CMK (cell line): ENCODE results near the gene PPP1R26.
"Not testable (repeated sequence)": the region's sequence is repeated elsewhere in the genome, so short reads cannot be mapped to it uniquely, and the experiment has no call there.

Experiments
- DNase-seq: peaks from one replicate; pipeline ENCODE4 v3.0.0-alpha.2; 2010; ENCODE audit warnings: low read depth

PPP1R26 gene

DNA sequence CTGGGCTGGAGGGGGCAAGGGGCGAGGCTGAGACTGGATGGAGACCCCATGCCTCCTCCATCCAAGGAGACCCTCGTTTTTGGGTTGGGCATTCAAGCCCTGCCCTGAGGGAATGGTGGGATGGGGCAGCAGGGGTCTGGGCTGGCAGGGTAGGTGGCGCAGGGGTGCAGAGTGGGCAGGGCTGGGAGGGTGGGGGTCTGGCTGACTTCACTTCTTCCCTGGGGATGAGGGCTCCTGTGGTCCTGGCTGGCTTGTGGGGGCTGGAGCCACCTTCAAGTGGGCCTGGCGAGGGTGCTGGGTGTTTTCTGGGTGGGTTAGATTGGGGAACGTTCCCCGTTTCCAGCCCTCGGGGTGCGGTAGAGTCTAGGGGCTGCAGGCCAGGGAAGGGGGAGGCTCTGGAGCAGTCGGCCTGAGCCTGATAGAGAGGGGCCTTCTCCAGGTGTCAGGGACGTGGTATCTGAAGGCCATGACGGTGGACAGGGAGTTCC lies 42.1 kb downstream of the PPP1R26 start:
- DNase-seq = no peak

DNA sequence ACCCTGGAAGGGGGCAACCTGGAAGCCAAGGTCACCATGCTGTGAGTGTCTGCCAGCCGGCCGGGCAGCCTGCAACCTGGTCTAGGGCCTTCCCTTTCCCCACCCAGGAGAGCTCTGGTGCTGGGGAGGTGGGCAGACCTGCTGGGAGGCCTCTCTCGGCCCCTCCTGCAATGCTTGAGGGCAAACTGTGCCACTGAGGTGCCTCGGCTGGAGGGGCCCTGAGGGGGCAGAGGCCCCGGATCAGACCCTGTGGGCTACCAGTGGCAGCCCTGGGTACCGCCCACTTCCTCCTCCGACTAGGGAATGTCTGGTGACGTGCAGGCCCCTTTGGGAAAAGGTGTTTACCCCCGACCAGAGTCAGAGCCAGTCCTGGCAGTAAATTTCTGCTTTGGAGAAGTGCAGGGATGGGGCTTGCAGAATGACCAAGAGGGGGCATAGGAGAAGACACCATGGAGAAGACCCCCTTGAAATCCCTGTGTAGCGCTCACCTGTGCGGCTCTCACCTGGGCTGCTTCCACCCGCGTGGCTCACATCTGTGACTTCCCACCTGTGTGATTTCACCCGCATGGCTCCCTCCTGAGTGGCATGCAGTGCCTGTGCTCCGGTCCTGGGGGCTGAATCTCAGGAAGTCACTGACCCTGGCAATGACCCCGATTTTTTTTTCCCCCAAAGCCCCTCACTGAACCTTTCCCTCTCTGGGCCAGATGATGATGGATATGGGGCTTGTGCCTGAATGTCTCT lies 42.7 kb downstream of the PPP1R26 start:
- no peak for DNase-seq

DNA sequence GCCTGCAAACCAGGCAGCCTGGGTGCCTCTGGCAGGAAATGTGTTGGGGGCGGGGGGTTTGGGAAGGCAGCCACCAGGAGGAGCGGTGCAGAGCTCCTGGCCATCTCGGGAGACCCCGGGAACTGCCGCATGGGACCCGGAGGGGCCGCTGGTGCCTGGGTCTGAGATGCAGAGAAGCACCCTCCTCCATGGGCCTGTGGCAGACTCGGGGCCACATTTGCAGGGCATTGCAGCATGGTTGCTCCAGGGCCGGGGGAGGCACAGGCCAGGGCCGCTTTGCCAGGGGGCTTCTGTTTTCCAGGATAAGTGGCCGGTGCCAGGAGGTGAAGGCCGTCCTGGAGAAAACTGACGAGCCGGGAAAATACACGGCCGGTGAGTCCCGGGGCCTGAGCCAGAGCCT lies 43.3 kb downstream of the PPP1R26 start:
- DNase-seq = no peak

DNA sequence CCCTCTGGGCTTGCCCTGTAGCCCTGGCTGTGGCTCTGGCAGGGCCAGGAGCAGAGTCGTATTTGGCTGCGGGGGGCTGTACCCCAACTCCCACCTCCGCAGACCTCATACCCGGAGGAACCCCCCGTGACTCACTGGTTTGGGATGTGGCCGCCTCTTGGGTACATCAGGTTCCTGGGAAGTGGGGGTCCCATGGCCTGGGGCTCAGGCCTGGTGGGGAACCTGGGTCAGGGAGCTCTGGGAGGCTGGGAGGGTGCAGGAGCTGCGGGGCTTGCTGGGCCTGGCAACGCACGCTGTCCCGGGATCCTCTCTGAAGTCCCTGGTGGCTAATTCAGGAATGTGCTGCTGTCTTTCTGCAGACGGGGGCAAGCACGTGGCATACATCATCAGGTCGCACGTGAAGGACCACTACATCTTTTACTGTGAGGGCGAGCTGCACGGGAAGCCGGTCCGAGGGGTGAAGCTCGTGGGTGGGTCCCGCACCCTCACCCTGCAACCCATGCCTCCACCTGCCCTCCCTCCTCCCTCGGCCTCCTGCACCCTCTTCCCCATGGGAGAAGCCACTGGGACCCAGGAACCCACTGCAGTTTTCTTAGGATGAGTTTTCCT lies 44.0 kb downstream of the PPP1R26 start:
- DNase-seq = no peak

DNA sequence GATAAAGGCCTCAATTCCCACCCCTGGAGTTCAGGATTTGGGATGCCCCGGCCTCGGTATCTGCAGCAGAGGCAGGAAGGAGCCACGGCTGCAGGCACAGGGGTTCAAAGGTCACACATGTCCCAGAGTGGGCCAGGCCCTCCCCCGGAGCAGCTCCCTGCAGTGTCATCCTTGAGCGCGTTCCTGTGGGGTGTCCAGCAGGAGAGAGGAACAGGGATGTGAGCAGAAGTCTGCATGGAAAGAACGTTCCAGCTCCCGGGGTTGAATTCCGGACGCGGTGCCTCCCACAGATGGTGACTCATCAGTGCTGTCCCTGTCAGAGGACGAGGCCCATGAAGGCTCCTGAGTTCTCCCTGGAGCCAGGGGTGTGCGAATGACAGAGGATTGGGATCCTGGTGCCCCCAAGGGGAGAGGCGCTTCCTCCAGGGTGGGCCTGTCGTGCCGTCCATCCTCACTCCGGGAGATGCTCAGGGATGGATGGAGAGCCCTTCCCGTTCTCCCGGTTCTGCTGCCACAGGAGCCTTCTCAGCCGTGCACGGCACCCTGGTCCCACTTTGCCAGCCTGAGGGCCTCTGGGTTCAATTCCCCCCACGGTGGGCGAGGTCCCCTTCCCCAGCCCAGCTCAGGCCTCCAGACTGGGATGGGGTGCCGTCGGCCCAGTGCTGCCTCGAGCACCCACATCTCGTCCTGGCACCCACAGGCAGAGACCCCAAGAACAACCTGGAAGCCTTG lies 44.7 kb downstream of the PPP1R26 start:
- no peak for DNase-seq

DNA sequence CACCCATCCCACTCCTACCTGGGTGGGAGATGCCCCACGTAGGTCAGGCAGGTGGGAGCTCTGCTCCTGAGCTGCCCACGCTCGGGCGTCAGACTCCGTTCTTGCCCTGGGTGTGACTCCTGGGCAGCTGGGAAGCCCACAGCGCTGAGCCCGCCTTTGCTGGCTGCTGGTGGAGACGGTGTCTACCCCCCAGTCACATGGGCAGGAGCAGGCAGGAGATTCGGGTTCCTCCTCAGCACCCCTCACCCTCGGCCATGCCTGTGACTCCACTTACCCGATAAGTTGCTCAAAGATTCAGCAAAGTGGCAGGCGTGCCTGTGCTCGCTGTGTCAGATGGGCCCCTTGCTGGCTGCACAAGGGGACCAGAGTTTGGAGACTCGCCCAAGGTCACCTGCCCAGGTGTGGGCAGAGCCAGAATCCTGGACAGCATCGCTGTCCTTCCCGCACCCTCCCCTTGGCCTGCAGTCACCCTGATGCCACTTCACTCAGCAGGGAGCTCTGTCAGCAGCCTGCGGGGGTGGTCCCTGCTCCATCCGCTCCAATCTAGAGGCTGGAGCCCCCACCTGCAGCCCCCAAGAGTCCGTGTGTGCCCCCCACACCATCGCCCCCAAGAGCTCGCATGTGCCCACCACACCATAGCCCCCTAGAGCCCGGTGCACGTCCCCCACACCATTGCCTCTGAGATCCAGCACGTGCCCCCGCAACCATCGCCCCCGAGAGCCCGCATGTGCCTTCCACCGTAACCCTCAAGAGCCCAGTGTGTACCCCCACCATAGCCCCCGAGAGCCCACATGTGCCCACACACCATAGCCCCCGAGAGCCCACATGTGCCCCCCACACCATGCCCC lies 45.9 kb downstream of the PPP1R26 start:
- no peak for DNase-seq

DNA sequence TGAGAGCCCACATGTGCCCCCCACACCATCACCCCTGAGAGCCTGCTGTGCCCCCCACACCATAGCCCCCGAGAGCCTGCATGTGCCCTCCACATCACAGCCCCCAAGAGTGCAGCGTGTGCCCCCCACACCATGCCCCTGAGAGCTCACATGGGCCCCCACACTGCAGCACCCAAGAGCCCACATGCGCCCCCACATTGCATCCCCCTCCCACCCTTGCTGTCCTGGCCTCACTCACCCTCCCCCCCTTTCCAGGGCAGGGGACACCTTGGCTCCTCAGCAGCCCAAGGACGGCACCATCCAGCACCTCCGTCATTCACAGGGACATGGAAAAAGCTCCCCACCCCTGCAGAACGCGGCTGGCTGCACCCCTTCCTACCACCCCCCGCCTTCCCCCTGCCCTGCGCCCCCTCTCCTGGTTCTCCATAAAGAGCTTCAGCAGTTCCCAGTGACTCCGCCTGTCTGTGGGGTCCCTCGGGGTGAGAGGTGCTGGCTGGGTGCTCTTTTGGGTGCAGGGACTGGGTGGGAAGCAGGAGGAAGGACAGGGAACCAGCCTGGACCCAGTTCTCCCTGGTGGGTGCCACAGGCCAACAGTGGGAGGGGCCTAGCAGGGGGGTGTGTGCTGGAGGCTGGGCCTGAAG lies 46.6 kb downstream of the PPP1R26 start:
- no peak for DNase-seq

DNA sequence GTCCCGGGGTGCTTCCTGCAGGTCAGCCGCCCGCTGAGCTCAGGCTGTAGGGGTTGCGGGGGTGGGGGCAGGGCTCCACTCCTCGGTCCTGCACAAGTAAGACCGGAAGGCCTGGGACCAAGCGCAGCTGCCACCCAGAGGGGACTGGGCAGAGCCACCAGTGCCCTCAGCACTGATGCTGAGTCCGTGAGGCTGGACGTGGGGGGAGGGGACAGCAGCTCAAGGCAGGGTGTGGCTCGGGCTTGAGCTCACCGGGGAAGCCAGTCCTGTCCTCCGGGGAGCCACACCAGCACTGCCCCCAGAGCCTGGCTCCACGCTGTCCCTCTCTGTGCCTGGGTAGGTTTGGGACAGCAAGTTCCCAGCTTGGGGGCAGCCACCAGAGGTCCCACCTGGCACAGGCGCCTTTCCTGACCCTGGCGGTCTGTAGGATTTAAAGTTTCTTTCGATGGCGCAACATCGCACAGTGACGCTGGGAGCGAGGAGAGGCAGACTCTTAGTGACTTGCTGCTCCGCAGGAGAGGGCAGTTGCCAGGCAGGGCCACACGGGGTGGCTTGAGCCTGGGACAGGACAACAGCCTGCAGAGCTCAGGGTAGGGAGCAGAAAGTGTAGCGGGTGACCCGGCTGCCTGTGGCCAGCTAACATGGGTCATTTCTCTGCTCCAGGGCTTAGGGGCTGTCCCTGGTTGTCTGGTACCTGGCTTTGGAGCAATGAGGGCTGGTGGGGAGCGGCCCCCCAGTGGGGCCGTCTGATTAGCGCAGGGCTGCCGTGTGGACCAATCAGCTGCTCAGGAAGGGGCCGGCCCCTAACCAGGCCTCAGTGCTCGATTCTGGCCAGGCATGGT lies 47.4 kb downstream of the PPP1R26 start:
- no peak for DNase-seq

DNA sequence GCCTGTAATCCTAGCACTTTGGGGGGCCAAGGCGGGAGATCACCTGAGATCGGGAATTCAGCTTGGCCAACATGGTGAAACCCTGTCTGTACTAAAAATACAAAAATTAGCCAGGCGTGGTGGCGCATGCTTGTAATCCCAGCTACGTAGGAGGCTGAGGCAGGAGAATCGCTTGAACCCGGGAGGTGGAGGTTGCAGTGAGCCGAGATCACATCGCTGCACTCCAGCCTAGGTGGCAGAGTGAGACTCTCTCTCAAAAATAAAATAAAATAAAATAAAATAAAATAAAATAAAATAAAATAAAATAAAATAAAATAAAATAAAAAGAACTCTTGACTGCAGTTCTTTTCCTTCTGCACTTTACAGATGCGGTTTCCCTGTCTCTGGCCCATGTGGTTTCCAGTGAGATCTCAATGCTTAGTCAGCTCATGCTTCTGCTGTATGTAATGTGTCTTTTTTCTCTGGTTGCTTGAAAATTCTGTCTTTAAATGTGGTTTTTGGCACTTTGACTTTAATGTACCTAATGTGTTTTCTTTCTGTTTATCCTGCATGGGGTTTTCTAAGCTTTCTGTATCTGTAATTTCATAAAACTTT lies 49.4 kb downstream of the PPP1R26 start:
- not testable (repeated sequence) for DNase-seq

DNA sequence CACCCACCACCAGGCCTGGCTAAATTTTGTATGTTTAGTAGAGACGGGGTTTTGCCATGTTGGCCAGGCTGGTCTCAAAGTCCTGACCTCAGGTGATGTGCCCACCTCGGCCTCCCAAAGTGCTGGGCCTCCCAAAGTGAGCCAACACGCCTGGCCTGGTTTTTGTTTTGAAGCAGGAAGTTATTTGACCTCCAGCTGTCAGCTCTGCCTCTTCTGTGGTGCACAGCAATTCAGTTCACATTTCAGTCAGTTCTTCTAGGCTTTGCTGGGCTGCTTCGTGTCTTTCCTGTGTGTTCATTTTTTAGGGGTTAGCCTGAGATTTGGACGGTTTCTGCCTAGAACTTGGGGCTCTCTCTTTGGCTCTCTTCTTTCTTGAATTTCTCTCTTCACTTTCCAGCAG lies 50.6 kb downstream of the PPP1R26 start:
- DNase-seq = no peak

DNA sequence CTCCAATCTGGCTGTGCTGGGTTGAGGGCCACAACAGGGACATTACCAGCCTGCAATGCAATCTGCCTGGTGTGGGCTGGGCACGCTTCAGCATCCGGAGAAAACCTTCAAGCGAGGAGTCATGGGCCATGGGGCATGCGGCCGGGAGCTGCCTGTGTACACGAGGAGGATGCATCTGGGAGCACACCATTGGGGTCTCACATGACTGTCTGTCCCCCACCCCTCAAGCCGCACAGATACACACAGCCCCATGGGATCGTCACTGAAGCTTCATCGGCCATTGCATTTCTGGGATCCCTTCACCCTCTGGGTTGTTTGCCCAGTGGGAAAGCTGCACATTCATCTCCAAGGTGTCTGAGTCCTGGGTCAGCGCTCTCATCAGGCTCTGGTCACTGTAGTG lies 51.5 kb downstream of the PPP1R26 start:
- DNase-seq = no peak

DNA sequence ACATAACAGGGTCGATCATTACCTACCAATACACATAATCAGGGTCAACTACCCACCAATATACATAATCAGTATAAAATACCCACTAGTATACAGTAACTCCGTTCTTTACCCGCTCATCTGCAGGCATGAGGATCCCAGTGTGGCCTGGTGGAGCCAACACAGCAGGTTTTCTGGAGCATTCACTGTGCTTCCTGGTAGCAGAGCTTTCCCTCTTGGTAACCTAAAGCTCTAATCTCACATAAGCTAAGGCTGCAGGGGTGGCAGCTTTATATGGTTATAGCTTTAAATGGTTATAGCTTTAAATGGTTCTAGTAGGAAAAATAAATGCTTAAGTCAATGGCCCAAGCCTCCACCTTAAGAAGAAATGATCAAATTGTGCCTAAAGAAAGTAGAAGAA lies 53.5 kb downstream of the PPP1R26 start:
- DNase-seq = peak; percentile 2

DNA sequence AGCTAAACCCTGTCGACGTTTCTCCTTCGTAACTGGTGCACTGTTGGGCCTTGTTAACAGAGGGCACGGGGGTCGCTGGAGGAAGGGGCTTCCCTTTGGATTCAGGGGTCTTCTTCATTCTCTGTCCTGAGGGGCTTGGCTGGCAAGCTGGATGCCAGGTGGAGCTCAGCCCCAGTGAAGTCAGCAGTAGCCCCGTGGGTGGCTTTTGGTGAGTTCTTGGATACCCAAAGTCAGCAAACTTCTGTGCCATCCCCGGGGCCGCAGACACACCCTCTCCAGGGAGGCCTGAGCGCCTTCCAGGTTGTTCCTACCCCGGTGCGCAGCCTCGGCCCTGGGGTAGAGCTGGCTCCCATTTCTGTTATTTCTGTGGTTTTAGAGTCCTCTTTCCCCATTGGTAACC lies 54.1 kb downstream of the PPP1R26 start:
- DNase-seq = no peak

DNA sequence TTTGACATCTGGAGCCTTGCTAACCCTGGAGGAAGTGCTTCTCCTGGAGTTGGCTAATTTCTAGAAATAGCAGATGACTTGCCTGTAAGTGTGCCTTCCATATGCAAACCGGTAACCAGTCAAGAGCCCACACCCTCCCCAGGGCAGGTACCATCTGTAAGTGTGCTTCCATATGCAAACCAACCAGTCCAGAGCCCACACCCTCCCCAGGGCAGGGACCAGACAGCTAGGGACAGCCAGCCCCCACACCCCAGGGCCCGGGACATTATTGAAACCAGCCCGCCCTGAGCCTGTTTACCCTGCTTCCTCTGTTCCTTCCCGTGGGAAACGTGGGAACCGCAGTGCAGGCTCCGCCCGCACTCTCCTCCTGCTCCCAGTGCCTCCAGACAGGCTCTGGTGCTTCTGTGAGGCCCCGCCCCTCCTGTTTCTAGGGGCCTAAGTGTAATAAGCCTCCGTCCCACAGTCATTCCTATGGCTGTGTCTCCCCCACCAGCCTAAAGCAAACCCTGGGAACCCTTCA lies 54.7 kb downstream of the PPP1R26 start:
- DNase-seq = not testable (repeated sequence)

DNA sequence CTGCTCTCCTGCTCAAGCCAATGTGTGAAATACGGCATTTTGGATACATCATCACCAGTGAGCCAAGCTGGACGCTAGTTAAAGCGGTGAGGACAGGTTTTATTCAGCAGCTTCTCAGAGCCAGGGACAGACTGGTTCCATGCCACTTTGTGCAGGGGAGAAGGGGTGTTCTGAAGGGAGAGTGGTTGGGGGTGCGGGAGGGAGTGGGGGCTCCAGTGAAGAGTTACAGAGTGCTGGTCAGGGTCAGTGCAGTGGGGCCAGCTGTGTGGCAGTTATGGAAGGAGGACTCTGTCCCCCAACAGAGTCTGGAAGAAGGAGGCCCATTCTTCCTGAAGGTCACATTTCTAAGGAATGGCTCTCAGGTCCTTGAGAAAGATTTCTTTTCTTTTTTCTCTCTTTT lies 55.2 kb downstream of the PPP1R26 start:
- DNase-seq = not testable (repeated sequence)

DNA sequence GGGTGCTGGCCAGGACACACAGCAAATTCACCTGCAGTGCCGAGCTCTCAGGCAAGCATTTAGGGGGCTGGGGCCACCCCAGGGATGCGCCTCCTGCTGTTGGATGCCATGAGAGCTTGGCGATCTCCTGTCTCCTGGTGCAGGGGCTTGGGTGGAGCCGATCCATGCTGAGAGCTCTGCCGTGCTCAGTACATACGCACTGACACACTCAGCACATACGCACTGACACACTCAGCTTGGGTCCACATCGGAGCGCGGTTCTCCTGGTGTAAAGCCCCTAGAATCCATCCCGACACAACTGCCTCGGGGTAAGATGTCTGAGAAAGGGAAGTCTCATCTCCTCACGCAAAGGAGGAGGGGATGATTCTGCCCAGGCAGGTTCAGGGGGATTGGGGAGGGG lies 56.0 kb downstream of the PPP1R26 start:
- DNase-seq = not testable (repeated sequence)

DNA sequence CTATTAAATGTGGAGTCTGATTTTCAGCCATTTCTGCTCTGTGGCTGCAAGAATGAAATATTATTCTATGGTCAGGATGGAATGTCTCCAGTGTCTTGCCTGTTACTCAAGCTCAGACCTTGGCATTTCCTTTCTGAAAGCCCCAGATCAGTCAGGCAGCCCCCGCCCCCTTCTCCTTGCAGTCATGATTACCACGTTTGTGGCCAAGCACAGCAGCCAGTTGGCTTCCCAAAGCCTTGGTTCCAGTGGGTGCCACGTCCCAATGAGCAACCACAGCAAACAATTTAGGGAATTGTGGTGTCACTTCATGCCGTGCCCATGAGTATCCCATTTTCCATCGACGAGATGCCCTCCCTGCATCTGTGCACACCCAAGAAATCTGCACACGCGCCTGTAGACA lies 56.6 kb downstream of the PPP1R26 start:
- DNase-seq = no peak
